GM19397 (cell line): ENCODE data around the gene ABHD14A.
A peak's percentile ranks its signal among the peaks of the same experiment; 100 is the strongest.

Experiments
- ATAC-seq: cut with Tn5 transposase; IDR thresholded peaks from one replicate; pipeline ENCODE4 v1.9.1; 2021; ENCODE audit warnings: mild to moderate bottlenecking, moderate library complexity; ENCODE audit not compliant: unreplicated experiment

ABHD14A gene

GRCh38 chr3:51968883-51969678, 5.8 kb upstream of the ABHD14A start:
- no peak for ATAC-seq

GRCh38 chr3:51969841-51970240, 5.0 kb upstream of the ABHD14A start:
- ATAC-seq, result no peak

- no peak for ATAC-seq
Observed at GRCh38 chr3:51970606-51971300, 4.1 kb upstream of the ABHD14A start.

- no peak for ATAC-seq
Observed at GRCh38 chr3:51971350-51971749, 3.5 kb upstream of the ABHD14A start.

- ATAC-seq, result peak; percentile 7
Observed at GRCh38 chr3:51974277-51974962, 444 bp upstream of the ABHD14A start.

GRCh38 chr3:51975852-51976549, 1.1 kb downstream of the ABHD14A start:
- ATAC-seq, result no peak

GRCh38 chr3:51977446-51978142, 2.7 kb downstream of the ABHD14A start:
- ATAC-seq, result no peak

- no peak for ATAC-seq
Observed at GRCh38 chr3:51978143-51978502, 3.3 kb downstream of the ABHD14A start.

- no peak for ATAC-seq
Observed at GRCh38 chr3:51980253-51980652, 5.4 kb downstream of the ABHD14A start.

GRCh38 chr3:51982352-51982837, 7.5 kb downstream of the ABHD14A start:
- ATAC-seq, result peak; percentile 41

GRCh38 chr3:51982838-51983577, 8.1 kb downstream of the ABHD14A start, which contains the start of gene ACY1:
ACY1 (plus strand) TSS chr3:51983535; CDS start chr3:51984065, 530 bp downstream.
- peak; percentile 83 for ATAC-seq

GRCh38 chr3:51983578-51984268, 8.9 kb downstream of the ABHD14A start:
- ATAC-seq, result no peak

GRCh38 chr3:51984269-51984647, 9.4 kb downstream of the ABHD14A start:
- ATAC-seq, result no peak

- ATAC-seq, result no peak
Observed at GRCh38 chr3:51985063-51985462, 10.2 kb downstream of the ABHD14A start.

GRCh38 chr3:51986010-51986947, 11.4 kb downstream of the ABHD14A start:
- no peak for ATAC-seq

- ATAC-seq, result no peak
Observed at GRCh38 chr3:51987568-51987967, 12.7 kb downstream of the ABHD14A start.

- no peak for ATAC-seq
Observed at GRCh38 chr3:51988286-51989146, 13.7 kb downstream of the ABHD14A start.
